ENCODE measurements around the gene BPHL.

DNA sequence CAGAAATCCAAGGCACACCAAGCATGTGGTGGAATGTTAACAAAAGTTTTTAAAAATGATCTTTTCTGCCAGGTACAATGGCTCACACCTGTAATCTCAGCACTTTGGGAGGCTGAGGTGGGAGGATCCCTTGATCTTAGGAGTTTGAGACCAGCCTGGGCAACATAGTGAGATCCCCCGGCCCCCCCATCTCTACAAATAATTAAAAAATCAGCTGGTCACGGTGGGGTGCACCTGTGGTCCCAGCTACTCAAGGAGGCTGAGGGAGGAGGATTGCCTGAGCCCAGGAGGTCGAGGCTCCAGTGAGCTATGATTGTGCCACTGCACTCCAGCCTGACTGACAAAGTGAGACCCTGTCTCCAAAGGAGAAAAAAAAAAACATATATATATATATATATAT, 42.2 kb upstream of the BPHL start:
- TF ChIP-seq POLR2A (IDR thresholded peaks at IDR 0.05): no peak
- TF ChIP-seq CTCF (IDR thresholded peaks at IDR 0.05): no peak

Data from vagina (tissue), 2 donors.